WTC11 (cell line): Measurements from ENCODE around the gene BCAS1. TPM values are rescaled to one million over a fixed set of nuclear protein-coding genes. Genes with fewer than 3 reads are reported as not detected.

ENCODE experiments used
- ATAC-seq: fragments of 200-7000 bp; cut with Tn5 transposase; 2 replicates; pipeline ENCODE4 v1.10.0; 2021; ENCODE audit warnings: mild to moderate bottlenecking, moderate library complexity
- CTCF ChIA-PET: fragments of 300-600 bp; sonication (Branson Sonifier 250); formaldehyde crosslinking; loops from one replicate; lab custom pipeline; 2021; ENCODE audit warnings: antibody characterized with exemption; lab: Charles Lee
- POLR2A ChIA-PET: fragments of 350-600 bp; sonication (Branson Sonifier 250); formaldehyde crosslinking; loops from one replicate; lab custom pipeline; 2021; ENCODE audit warnings: antibody characterized with exemption; lab: Charles Lee
- DNase-seq: peaks from one replicate; pipeline ENCODE4 v3.0.0; 2021; ENCODE audit warnings: low spot score
- H3K27ac Mint-ChIP-seq: 2 replicates; pipeline ENCODE4 v1.8.0; 2021; ENCODE audit warnings: mixed read lengths
- H3K27me3 Mint-ChIP-seq: 2 replicates; pipeline ENCODE4 v1.8.0; 2021; ENCODE audit warnings: low read depth, mild to moderate bottlenecking, moderate library complexity, mixed read lengths
- H3K36me3 Mint-ChIP-seq: 2 replicates; pipeline ENCODE4 v1.8.0; 2021; ENCODE audit warnings: mixed read lengths
- H3K4me1 Mint-ChIP-seq: 2 replicates; pipeline ENCODE4 v1.8.0; 2022; ENCODE audit warnings: mixed read lengths
- H3K4me3 Mint-ChIP-seq: 2 replicates; pipeline ENCODE4 v1.8.0; 2021; ENCODE audit warnings: mild to moderate bottlenecking, moderate library complexity, mixed read lengths
- H3K9me3 Mint-ChIP-seq: 2 replicates; pipeline ENCODE4 v1.8.0; 2021; ENCODE audit warnings: mixed read lengths
- CREM ChIP-seq: sonication (generic); formaldehyde crosslinking; IDR thresholded peaks from 2 replicates; pipeline ENCODE4 v1.8.1; 2022; ENCODE audit warnings: mild to moderate bottlenecking, missing genetic modification reagents, moderate library complexity
- GTF2I ChIP-seq: fragments of 250-450 bp; sonication (Bioruptor Pico); conservative IDR thresholded peaks from 2 replicates; pipeline ENCODE4 v1.4.0; 2021; ENCODE audit warnings: mild to moderate bottlenecking
- JAZF1 ChIP-seq: fragments of 250-450 bp; sonication (Bioruptor Pico); IDR thresholded peaks from 2 replicates; pipeline ENCODE4 v1.9.0; 2021; ENCODE audit warnings: moderate library complexity, mild to moderate bottlenecking, inconsistent platforms
- JUN ChIP-seq: sonication (generic); formaldehyde crosslinking; IDR thresholded peaks from 2 replicates; pipeline ENCODE4 v1.8.0; 2023; ENCODE audit warnings: mild to moderate bottlenecking, missing genetic modification reagents
- TCF7 ChIP-seq: sonication (generic); formaldehyde crosslinking; IDR thresholded peaks from 2 replicates; pipeline ENCODE4 v1.8.0; 2022; ENCODE audit warnings: mild to moderate bottlenecking, low read depth, missing genetic modification reagents, moderate library complexity
- TP53 ChIP-seq: sonication (generic); formaldehyde crosslinking; IDR thresholded peaks from 2 replicates; pipeline ENCODE4 v1.8.1; 2023; ENCODE audit warnings: mild to moderate bottlenecking, missing genetic modification reagents
- ZNF396 ChIP-seq: fragments of 250-450 bp; sonication (Bioruptor Pico); IDR thresholded peaks from 2 replicates; pipeline ENCODE4 v1.8.0; 2021; ENCODE audit warnings: mild to moderate bottlenecking, moderate library complexity, borderline replicate concordance
- ZNF416 ChIP-seq: fragments of 250-450 bp; sonication (Bioruptor Pico); IDR thresholded peaks from 2 replicates; pipeline ENCODE4 v1.9.0; 2021; ENCODE audit warnings: mild to moderate bottlenecking, inconsistent platforms
- total RNA-seq: library from RNA; stranded (reverse); gene quantifications from 3 replicates; pipeline ENCODE4 v1.2.3, GENCODE V29; 2021
- TF ChIP-seq, protein P1 (sequence below): sonication (generic); formaldehyde crosslinking; IDR thresholded peaks from 2 replicates; pipeline ENCODE4 v1.8.1; 2023; ENCODE audit warnings: mild to moderate bottlenecking, missing genetic modification reagents, borderline replicate concordance
- TF ChIP-seq, protein P2 (sequence below): fragments of 200-600 bp; IDR thresholded peaks from 2 replicates; pipeline ENCODE4 v1.8.0; 2022; ENCODE audit warnings: antibody characterized with exemption
- TF ChIP-seq, protein P3 (sequence below): sonication (generic); formaldehyde crosslinking; IDR thresholded peaks from 2 replicates; pipeline ENCODE4 v1.8.1; 2023; ENCODE audit warnings: mild to moderate bottlenecking, missing genetic modification reagents
- TF ChIP-seq, protein P4 (sequence below): sonication (generic); formaldehyde crosslinking; IDR thresholded peaks from 2 replicates; pipeline ENCODE4 v1.8.0; 2022; ENCODE audit warnings: mild to moderate bottlenecking, missing genetic modification reagents
- TF ChIP-seq, protein P5 (sequence below): sonication (generic); formaldehyde crosslinking; IDR thresholded peaks from 2 replicates; pipeline ENCODE4 v1.8.1; 2023; ENCODE audit warnings: mild to moderate bottlenecking, missing genetic modification reagents, moderate library complexity

Gene BCAS1
- total RNA-seq, 1 experiment from 2014 or later: 0.11 TPM

DNA sequence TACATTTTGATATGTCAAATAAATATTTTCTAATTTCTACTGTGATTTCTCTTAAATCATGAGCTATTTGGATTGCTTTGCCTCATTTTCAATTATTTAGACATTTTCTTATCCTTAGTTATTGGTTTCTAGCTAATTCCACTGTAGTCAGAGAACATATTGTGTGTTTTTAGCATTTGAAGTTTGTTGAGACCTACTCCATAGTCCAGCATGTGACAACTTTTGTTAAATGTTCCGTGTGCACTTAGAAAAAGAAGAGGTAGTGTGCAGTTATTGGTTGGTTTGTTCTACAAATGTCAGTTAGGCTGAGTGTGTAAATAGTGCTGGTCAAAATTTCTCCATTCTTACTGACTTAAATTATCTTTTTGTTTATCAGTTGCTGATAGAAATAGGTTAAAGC is 138.8 kb downstream of the BCAS1 start (continued):
- TF ChIP-seq, protein P1, sequence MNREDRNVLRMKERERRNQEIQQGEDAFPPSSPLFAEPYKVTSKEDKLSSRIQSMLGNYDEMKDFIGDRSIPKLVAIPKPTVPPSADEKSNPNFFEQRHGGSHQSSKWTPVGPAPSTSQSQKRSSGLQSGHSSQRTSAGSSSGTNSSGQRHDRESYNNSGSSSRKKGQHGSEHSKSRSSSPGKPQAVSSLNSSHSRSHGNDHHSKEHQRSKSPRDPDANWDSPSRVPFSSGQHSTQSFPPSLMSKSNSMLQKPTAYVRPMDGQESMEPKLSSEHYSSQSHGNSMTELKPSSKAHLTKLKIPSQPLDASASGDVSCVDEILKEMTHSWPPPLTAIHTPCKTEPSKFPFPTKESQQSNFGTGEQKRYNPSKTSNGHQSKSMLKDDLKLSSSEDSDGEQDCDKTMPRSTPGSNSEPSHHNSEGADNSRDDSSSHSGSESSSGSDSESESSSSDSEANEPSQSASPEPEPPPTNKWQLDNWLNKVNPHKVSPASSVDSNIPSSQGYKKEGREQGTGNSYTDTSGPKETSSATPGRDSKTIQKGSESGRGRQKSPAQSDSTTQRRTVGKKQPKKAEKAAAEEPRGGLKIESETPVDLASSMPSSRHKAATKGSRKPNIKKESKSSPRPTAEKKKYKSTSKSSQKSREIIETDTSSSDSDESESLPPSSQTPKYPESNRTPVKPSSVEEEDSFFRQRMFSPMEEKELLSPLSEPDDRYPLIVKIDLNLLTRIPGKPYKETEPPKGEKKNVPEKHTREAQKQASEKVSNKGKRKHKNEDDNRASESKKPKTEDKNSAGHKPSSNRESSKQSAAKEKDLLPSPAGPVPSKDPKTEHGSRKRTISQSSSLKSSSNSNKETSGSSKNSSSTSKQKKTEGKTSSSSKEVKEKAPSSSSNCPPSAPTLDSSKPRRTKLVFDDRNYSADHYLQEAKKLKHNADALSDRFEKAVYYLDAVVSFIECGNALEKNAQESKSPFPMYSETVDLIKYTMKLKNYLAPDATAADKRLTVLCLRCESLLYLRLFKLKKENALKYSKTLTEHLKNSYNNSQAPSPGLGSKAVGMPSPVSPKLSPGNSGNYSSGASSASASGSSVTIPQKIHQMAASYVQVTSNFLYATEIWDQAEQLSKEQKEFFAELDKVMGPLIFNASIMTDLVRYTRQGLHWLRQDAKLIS (CRISPR knock-in tag): no peak
- TF ChIP-seq, protein P2, sequence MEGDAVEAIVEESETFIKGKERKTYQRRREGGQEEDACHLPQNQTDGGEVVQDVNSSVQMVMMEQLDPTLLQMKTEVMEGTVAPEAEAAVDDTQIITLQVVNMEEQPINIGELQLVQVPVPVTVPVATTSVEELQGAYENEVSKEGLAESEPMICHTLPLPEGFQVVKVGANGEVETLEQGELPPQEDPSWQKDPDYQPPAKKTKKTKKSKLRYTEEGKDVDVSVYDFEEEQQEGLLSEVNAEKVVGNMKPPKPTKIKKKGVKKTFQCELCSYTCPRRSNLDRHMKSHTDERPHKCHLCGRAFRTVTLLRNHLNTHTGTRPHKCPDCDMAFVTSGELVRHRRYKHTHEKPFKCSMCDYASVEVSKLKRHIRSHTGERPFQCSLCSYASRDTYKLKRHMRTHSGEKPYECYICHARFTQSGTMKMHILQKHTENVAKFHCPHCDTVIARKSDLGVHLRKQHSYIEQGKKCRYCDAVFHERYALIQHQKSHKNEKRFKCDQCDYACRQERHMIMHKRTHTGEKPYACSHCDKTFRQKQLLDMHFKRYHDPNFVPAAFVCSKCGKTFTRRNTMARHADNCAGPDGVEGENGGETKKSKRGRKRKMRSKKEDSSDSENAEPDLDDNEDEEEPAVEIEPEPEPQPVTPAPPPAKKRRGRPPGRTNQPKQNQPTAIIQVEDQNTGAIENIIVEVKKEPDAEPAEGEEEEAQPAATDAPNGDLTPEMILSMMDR: no peak
- TF ChIP-seq JAZF1 (no peak), ZNF416 (CRISPR knock-in tag) (no peak), JUN (CRISPR knock-in tag) (no peak), GTF2I (CRISPR knock-in tag) (no peak)
- TF ChIP-seq, protein P3, sequence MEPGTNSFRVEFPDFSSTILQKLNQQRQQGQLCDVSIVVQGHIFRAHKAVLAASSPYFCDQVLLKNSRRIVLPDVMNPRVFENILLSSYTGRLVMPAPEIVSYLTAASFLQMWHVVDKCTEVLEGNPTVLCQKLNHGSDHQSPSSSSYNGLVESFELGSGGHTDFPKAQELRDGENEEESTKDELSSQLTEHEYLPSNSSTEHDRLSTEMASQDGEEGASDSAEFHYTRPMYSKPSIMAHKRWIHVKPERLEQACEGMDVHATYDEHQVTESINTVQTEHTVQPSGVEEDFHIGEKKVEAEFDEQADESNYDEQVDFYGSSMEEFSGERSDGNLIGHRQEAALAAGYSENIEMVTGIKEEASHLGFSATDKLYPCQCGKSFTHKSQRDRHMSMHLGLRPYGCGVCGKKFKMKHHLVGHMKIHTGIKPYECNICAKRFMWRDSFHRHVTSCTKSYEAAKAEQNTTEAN (CRISPR knock-in tag): no peak

DNA sequence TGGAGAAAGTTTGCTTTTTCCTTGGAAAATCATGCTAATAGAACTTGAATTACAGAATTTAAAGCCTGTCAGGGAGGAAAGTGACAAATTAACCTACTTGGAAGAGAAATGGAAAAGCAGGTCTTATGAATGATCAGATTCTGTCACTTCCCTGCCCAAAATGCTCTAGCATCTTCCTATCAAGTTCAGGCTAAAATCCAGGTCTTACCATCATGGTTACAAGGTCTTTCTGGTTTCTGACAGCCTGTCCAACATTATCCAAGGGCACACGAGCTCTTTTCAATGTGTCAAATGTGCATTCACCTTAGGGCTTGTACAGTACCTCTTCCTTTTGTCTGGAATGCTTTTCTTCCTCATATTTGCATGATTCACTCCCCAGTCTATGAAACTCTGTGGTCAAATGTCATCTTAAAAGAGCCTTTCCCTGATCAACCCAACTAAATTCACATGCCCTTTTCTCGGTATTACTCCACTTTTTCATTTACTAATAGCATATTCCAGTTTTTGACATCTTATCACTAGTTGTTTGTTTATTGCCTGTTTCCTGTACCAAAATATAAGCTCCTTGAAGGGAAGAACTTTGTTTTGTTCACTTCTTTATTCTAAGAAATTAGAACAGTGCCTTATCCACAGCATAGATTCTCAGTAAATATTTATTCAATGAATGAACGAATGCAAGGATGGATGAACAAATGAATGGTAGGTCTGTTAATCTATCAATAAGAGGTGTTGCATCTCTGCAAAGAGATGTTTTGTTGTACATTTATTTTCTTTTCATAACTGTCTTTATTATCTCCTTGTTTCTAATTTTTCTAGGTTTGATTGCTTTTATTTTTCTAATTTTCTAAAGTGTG is 139.5 kb downstream of the BCAS1 start:
- POLR2A ChIA-PET: no interaction called here
- H3K4me3 Mint-ChIP-seq: no peak overlapping the region
- ATAC-seq (no peak), DNase-seq (no peak)
- no peaks in the 10 kb centered on the region for H3K9me3 Mint-ChIP-seq
- peaks cover 35% of the 10 kb centered on the region for H3K4me1 Mint-ChIP-seq
- no peak overlapping the region for H3K27ac Mint-ChIP-seq
- no peak for TF ChIP-seq TCF7 (CRISPR knock-in tag)
- TF ChIP-seq, protein P4, sequence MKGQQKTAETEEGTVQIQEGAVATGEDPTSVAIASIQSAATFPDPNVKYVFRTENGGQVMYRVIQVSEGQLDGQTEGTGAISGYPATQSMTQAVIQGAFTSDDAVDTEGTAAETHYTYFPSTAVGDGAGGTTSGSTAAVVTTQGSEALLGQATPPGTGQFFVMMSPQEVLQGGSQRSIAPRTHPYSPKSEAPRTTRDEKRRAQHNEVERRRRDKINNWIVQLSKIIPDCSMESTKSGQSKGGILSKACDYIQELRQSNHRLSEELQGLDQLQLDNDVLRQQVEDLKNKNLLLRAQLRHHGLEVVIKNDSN (CRISPR knock-in tag): no peak
- TF ChIP-seq CREM: no peak
- no peak for TF ChIP-seq TP53 (CRISPR knock-in tag)
- no peak for TF ChIP-seq ZNF396 (CRISPR knock-in tag)
- TF ChIP-seq, all 79 proteins: peak for 0
- CTCF ChIA-PET: interaction anchor here (0.7 to 1.0 kb wide), 3 partner anchors 9 to 60 kb away, joined by 3 read pairs; no protein-coding TSS in a partner anchor
- no peaks in the 10 kb centered on the region for H3K36me3 Mint-ChIP-seq
- no peaks in the 10 kb centered on the region for H3K27me3 Mint-ChIP-seq

DNA sequence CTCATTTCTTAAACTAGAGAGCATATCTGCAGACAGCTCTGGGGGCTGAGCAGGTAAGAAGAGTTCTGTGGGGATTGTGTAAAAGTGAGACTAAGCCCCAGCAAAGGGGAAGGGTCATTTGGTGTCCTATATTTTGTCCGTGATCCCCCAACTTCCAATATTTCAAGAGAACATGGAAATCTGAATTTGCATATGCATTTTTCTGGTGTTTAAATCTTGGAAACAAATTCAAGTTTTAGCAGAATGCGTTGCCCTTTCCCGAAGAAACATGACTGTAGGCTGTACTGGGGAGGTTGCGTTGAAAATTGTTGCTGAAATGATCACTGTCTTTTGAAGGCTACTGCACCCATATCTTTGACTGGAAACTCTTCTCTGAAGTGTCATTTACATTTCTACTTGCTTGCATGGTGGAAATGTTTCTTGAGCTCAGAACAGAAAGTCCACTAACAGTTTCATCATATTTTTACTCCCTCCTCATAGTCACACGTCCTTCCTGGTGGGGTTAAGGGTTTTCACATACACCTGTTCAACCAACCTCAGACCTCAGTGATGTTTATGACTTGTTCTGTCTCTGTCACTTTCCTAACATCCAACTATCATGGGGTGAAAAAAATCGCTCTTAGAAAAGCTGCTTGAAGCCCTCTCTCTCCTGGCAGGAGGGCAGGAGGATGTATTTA is 140.3 kb downstream of the BCAS1 start:
- CTCF ChIA-PET: interaction anchor here (0.7 to 2.7 kb wide), 2 partner anchors 10 to 14 kb away, joined by 3 to 11 read pairs; no protein-coding TSS in a partner anchor
- H3K9me3 Mint-ChIP-seq: no peaks in the 10 kb centered on the region
- H3K4me3 Mint-ChIP-seq: no peak overlapping the region
- H3K27me3 Mint-ChIP-seq: no peaks in the 10 kb centered on the region
- H3K27ac Mint-ChIP-seq: no peak overlapping the region
- no peak for DNase-seq
- TF ChIP-seq, protein P5, sequence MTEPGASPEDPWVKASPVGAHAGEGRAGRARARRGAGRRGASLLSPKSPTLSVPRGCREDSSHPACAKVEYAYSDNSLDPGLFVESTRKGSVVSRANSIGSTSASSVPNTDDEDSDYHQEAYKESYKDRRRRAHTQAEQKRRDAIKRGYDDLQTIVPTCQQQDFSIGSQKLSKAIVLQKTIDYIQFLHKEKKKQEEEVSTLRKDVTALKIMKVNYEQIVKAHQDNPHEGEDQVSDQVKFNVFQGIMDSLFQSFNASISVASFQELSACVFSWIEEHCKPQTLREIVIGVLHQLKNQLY (CRISPR knock-in tag): no peak
- no peak for ATAC-seq
- no peaks in the 10 kb centered on the region for H3K36me3 Mint-ChIP-seq
- POLR2A ChIA-PET: no interaction called here
- peaks cover 29% of the 10 kb centered on the region for H3K4me1 Mint-ChIP-seq
